ENCODE results near the gene FADS6. TPM values are rescaled to one million over a fixed set of nuclear protein-coding genes. Genes with fewer than 3 reads are reported as not detected.

Gene FADS6
- total RNA-seq, 4 donors from 2014 or later: 0.19 to 6.0 (median 1.9) TPM

DNA sequence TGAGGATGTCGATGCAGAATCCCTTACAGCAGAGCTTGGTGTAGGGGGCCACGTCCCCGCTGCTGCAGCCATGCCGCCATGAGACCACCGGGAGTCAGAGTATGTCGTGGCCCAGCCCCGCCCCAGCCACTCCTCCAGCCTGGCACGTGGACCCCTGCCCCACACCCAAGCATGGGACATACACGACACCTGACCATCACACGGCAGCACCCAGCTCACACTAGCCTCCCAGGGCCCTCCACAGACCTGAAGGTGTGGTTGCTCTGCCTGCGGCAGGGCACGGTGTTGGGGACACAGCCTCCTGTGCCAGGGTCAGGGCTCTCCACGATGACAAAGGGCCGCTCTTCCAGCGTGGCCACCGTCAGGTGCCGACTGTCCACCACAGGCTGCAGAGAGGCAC, 43.1 kb downstream of the FADS6 start:
- Histone ChIP-seq H3K4me1 (peaks cover 3 to 13% (median 8%) of the 10 kb centered on the region in 3 donors), H3K27me3 (peaks cover 14 to 62% (median 15%) of the 10 kb centered on the region in 4 donors), H3K9me3 (no peaks in the 10 kb centered on the region), H3K36me3 (no peaks in the 10 kb centered on the region), H3K27ac (no peak overlapping the region), H3K4me3 (no peak overlapping the region)
- TF ChIP-seq, protein P1, sequence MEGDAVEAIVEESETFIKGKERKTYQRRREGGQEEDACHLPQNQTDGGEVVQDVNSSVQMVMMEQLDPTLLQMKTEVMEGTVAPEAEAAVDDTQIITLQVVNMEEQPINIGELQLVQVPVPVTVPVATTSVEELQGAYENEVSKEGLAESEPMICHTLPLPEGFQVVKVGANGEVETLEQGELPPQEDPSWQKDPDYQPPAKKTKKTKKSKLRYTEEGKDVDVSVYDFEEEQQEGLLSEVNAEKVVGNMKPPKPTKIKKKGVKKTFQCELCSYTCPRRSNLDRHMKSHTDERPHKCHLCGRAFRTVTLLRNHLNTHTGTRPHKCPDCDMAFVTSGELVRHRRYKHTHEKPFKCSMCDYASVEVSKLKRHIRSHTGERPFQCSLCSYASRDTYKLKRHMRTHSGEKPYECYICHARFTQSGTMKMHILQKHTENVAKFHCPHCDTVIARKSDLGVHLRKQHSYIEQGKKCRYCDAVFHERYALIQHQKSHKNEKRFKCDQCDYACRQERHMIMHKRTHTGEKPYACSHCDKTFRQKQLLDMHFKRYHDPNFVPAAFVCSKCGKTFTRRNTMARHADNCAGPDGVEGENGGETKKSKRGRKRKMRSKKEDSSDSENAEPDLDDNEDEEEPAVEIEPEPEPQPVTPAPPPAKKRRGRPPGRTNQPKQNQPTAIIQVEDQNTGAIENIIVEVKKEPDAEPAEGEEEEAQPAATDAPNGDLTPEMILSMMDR (IDR thresholded peaks at IDR 0.05): no peak
- no peak for TF ChIP-seq POLR2A (IDR thresholded peaks at IDR 0.05)
- WGBS, 2 donors: 100% methylated on average over 1 of the region's 17 CpGs; no CpG with 5 or more reads in 1 of the 2 donors
- no peak for DNase-seq
- intact Hi-C loops (cut with DNase I): no loop called here

DNA sequence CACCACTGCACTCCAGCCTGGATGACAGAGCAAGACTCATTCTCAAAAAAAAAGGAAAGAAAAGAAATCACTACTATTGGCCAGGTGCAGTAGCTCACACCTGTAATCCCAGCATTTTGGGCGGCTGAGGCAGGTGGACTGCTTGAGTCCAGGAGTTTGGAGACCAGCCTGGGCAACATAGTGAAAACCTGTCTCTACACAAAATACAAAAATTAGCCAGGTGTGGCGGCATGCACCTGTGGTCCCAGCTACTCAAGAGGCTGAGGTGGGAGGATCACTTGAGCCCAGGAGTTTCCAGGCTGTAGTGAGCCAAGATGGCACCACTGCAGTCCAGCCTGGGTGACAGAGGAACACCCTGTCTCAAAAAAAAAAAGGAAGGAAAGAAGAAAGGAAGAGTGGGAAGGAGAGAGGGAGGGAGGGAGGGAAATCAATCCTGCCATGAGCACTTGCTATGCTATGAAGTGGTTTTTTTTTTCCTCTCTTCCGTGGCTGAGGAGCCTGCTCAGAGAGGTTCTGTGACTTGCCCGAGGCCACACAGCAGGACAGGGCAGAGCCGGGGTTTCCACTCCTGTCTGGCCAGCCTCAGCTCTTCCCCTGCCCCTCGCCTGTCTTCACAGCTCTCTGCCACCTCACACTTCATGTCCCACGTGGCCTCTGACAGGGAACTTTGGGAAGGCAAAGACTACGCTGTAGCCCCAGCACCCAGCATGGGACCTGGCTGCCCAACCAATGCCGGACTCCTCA, 44.6 kb downstream of the FADS6 start:
- WGBS, 2 donors: 60 to 68% methylated on average over 8 to 9 of the region's 9 CpGs
- intact Hi-C loops (cut with DNase I): no loop called here
- no peak overlapping the region for H3K4me3 ChIP-seq

GRCh38 chr17:74846621-74847020, 46.8 kb downstream of the FADS6 start:
- no CpG with 5 or more reads among the region's 16 CpGs for WGBS, 2 donors
- intact Hi-C loops (cut with DNase I): no loop called here
- Histone ChIP-seq H3K4me1 (peaks cover 6 to 19% (median 14%) of the 10 kb centered on the region in 3 donors), H3K36me3 (no peaks in the 10 kb centered on the region), H3K27me3 (peaks cover 0 to 50% (median under 1%) of the 10 kb centered on the region in 4 donors), H3K27ac (no peak overlapping the region), H3K4me3 (no peak overlapping the region), H3K9me3 (no peaks in the 10 kb centered on the region)
- DNase-seq: no peak
- TF ChIP-seq, protein P1 (IDR thresholded peaks at IDR 0.05): no peak
- TF ChIP-seq POLR2A (IDR thresholded peaks at IDR 0.05): no peak

More for the DNA sequence above, 44.6 kb downstream of the FADS6 start:
- peaks cover 3 to 13% (median 8%) of the 10 kb centered on the region in 3 donors for H3K4me1 ChIP-seq
- DNase-seq: no peak
- TF ChIP-seq POLR2A (IDR thresholded peaks at IDR 0.05): no peak
- no peak overlapping the region for H3K27ac ChIP-seq
- H3K36me3 ChIP-seq: no peaks in the 10 kb centered on the region
- H3K27me3 ChIP-seq: peaks cover 6 to 51% (median 14%) of the 10 kb centered on the region in 4 donors
- H3K9me3 ChIP-seq: no peaks in the 10 kb centered on the region

- Histone ChIP-seq H3K9me3 (no peaks in the 10 kb centered on the region), H3K36me3 (no peaks in the 10 kb centered on the region), H3K4me1 (peaks cover 20 to 36% (median 28%) of the 10 kb centered on the region in 3 donors), H3K27ac (no peak overlapping the region), H3K4me3 (peak overlapping the region in 2 of 4 donors; percentile 50 to 70), H3K27me3 (peaks cover 0 to 24% (median 0%) of the 10 kb centered on the region in 4 donors)
- intact Hi-C loops (cut with DNase I): no loop called here
- TF ChIP-seq, protein P1 (IDR thresholded peaks at IDR 0.05): no peak
- TF ChIP-seq POLR2A (IDR thresholded peaks at IDR 0.05): no peak
- DNase-seq: no peak
- no CpG with 5 or more reads among the region's 26 CpGs for WGBS, 2 donors
Observed at GRCh38 chr17:74843352-74843627, 50.1 kb downstream of the FADS6 start.

GRCh38 chr17:74842599-74843351, 50.7 kb downstream of the FADS6 start:
- Histone ChIP-seq H3K27ac (peak overlapping the region in 2 of 4 donors; percentile 28 to 51), H3K9me3 (no peaks in the 10 kb centered on the region), H3K4me1 (peaks cover 20 to 36% (median 28%) of the 10 kb centered on the region in 3 donors), H3K27me3 (peaks cover 0 to 24% (median 0%) of the 10 kb centered on the region in 4 donors), H3K4me3 (peak overlapping the region; percentile 31 to 70 (median 44)), H3K36me3 (peaks cover 0 to 2% (median 0%) of the 10 kb centered on the region in 3 donors)
- TF ChIP-seq, protein P1 (IDR thresholded peaks at IDR 0.05): peak in 5 of 6 experiments; percentile 47 to 62 (median 60)
- TF ChIP-seq POLR2A (IDR thresholded peaks at IDR 0.05): no peak
- no peak for DNase-seq
- intact Hi-C loops (cut with DNase I): no loop called here
- no CpG with 5 or more reads among the region's 88 CpGs for WGBS, 2 donors
